Measurements from ENCODE around the gene NDUFC1.
"Not testable (repeated sequence)": the region's sequence is repeated elsewhere in the genome, so short reads cannot be mapped to it uniquely, and the experiment has no call there.

The NDUFC1 gene

GRCh38 chr4:139316733-139317132 is 14.5 kb upstream of the NDUFC1 start:
- no peak for DNase-seq (ENCODE audit: low spot score)
- H3K9me3 ChIP-seq (ENCODE audit: severe bottlenecking) = no peaks in the 10 kb centered on the region
- H3K36me3 ChIP-seq (ENCODE audit: low read depth) = peaks cover 6% of the 10 kb centered on the region; the same call in 1 of the 2 replicates
- ATAC-seq (ENCODE audit: low read depth) = no peak
- no peak for TF ChIP-seq CTCF (IDR thresholded peaks at IDR 0.05; ENCODE audit: poor library complexity, severe bottlenecking)
- no peaks in the 10 kb centered on the region for H3K27me3 ChIP-seq (ENCODE audit: insufficient read depth, poor library complexity, severe bottlenecking)
- H3K27ac ChIP-seq (ENCODE audit: poor library complexity, severe bottlenecking) = no peak overlapping the region
- H3K4me3 ChIP-seq (ENCODE audit: severe bottlenecking) = no peak overlapping the region
- no peaks in the 10 kb centered on the region for H3K4me1 ChIP-seq (ENCODE audit: insufficient read depth, poor library complexity, severe bottlenecking)

GRCh38 chr4:139315221-139315675 is 13.0 kb upstream of the NDUFC1 start:
- peaks cover 6% of the 10 kb centered on the region for H3K36me3 ChIP-seq (ENCODE audit: low read depth)
- peaks cover 5% of the 10 kb centered on the region for H3K4me1 ChIP-seq (ENCODE audit: insufficient read depth, poor library complexity, severe bottlenecking)
- ATAC-seq (ENCODE audit: low read depth) (no peak), DNase-seq (ENCODE audit: low spot score) (no peak)
- no peak overlapping the region for H3K27ac ChIP-seq (ENCODE audit: poor library complexity, severe bottlenecking)
- no peaks in the 10 kb centered on the region for H3K27me3 ChIP-seq (ENCODE audit: insufficient read depth, poor library complexity, severe bottlenecking)
- no peak overlapping the region for H3K4me3 ChIP-seq (ENCODE audit: severe bottlenecking)
- TF ChIP-seq CTCF (IDR thresholded peaks at IDR 0.05; ENCODE audit: poor library complexity, severe bottlenecking) = no peak
- no peaks in the 10 kb centered on the region for H3K9me3 ChIP-seq (ENCODE audit: severe bottlenecking)

- Histone ChIP-seq H3K27me3 (ENCODE audit: insufficient read depth, poor library complexity, severe bottlenecking) (no peaks in the 10 kb centered on the region), H3K4me3 (ENCODE audit: severe bottlenecking) (no peak overlapping the region), H3K36me3 (ENCODE audit: low read depth) (peaks cover 10% of the 10 kb centered on the region), H3K9me3 (ENCODE audit: severe bottlenecking) (no peaks in the 10 kb centered on the region), H3K27ac (ENCODE audit: poor library complexity, severe bottlenecking) (no peak overlapping the region), H3K4me1 (ENCODE audit: insufficient read depth, poor library complexity, severe bottlenecking) (peaks cover 9% of the 10 kb centered on the region)
- TF ChIP-seq CTCF (IDR thresholded peaks at IDR 0.05; ENCODE audit: poor library complexity, severe bottlenecking) = no peak
- DNase-seq (ENCODE audit: low spot score) (no peak), ATAC-seq (ENCODE audit: low read depth) (no peak)
Observed at GRCh38 chr4:139314047-139314800, 11.9 kb upstream of the NDUFC1 start.

GRCh38 chr4:139313414-139313813 is 11.1 kb upstream of the NDUFC1 start:
- H3K4me1 ChIP-seq (ENCODE audit: insufficient read depth, poor library complexity, severe bottlenecking); DNase-seq (ENCODE audit: low spot score); H3K9me3 ChIP-seq (ENCODE audit: severe bottlenecking); H3K4me3 ChIP-seq (ENCODE audit: severe bottlenecking); H3K27me3 ChIP-seq (ENCODE audit: insufficient read depth, poor library complexity, severe bottlenecking); ATAC-seq (ENCODE audit: low read depth); H3K27ac ChIP-seq (ENCODE audit: poor library complexity, severe bottlenecking): not testable (repeated sequence)
- H3K36me3 ChIP-seq (ENCODE audit: low read depth) = peaks cover 13% of the 10 kb centered on the region

- Histone ChIP-seq H3K9me3 (ENCODE audit: severe bottlenecking) (no peaks in the 10 kb centered on the region), H3K27ac (ENCODE audit: poor library complexity, severe bottlenecking) (no peak overlapping the region), H3K27me3 (ENCODE audit: insufficient read depth, poor library complexity, severe bottlenecking) (no peaks in the 10 kb centered on the region), H3K4me3 (ENCODE audit: severe bottlenecking) (no peak overlapping the region), H3K36me3 (ENCODE audit: low read depth) (peaks cover 18% of the 10 kb centered on the region), H3K4me1 (ENCODE audit: insufficient read depth, poor library complexity, severe bottlenecking) (peaks cover 9% of the 10 kb centered on the region)
- ATAC-seq (ENCODE audit: low read depth) (no peak), DNase-seq (ENCODE audit: low spot score) (no peak)
- TF ChIP-seq CTCF (IDR thresholded peaks at IDR 0.05; ENCODE audit: poor library complexity, severe bottlenecking) = no peak
Observed at GRCh38 chr4:139312552-139313332, 10.5 kb upstream of the NDUFC1 start.

All from RWPE2 (cell line).